ENCODE results near the gene CASP10.

Gene CASP10

DNA sequence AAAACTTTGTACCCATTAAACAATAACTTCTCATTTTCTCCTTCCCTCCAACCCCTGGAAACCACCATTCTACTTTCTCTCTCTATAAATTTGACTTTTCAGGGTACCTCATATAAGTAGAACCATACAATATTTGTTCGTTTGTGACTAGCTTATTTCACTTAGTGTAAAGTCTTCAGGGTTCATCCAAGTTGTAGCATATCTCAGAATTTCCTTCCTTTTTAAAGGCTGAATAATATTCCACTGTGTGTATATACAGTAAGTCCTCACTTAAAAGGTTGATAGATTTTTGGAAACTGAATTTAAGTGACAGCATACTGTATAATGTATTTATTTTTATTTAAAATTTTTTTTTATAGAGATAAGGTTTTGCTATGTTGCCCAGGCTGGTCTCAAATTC is 13.9 kb downstream of the CASP10 start:
- DNase-seq (ENCODE audit: low read depth) = no peak

DNA sequence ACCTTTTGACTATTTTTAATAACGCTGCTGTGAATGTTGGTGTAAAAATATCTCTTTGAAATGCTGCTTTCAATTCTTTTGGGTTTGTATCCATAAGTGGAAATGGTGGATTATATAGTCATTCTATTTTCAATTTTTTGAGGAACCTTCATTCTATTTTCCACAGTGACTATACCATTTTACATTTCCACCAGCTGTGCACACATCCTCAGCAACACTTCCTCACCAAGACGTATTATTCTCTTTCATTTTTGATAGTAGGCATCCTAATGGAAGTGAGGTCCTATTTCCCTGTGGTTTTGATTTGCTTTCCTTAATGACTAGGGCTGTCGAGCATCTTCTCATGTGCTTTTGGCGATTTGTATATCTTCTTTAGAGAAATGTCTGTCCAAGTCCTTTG is 14.8 kb downstream of the CASP10 start:
- no peak for DNase-seq (ENCODE audit: low read depth)

DNA sequence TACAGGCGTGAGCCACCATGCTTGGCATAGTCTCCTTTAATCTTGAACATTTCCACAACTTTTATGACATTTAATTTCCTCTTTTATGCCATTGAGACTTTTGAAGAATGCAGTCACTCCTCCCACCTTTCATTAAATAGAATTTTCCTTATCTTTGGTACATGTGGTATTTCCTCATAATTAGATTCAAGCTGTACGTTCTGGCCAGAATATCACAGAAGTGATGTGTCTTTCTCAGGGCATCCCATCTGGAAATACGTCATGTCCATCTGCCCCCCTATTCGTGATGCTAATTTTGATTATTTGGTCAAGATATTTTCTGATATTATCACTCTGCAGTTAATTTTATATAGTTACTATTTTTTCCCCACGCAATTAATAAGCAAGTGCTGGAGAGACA is 16.9 kb downstream of the CASP10 start:
- DNase-seq (ENCODE audit: low read depth) = no peak

- no peak for DNase-seq (ENCODE audit: low read depth)
Observed at GRCh38 chr2:201200345-201200744, 17.4 kb downstream of the CASP10 start.

- DNase-seq (ENCODE audit: low read depth) = no peak
Observed at GRCh38 chr2:201201371-201201770, 18.4 kb downstream of the CASP10 start.

DNA sequence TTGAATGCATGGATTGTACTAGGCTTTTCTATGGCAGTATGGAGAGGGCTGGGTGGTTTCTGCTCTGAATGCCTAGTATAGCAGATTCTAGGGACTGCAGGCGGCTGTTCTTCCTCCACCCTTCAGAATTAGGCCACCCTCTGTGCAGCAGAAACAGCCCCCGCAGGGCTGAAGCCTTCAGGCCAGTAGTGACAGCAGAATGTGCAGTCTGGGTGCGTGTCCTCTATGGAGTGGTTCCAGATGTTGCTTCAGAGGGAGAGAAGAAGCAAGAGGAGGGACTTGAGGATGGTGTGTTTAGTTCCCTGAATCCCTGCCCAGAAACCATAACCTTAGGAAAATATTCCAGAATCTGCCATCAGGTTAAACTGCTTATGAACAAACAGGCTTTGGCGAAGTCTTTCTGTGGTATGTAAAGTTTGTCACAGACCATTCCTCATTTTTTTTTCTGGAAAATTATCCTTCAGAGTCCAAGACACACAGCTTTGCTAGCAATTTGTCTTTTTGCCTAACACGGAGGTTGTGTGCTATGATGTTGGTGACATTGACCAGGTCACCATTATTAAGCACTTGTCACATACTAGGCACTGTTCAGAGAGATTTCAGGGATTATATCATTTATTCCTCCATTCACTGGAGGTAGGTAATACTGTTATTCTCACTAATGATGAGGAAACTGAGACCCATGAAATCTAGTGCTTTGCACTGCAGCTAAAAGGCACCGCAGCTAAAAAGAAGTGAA is 21.1 kb downstream of the CASP10 start:
- peak; percentile 82 for DNase-seq (ENCODE audit: low read depth)

DNA sequence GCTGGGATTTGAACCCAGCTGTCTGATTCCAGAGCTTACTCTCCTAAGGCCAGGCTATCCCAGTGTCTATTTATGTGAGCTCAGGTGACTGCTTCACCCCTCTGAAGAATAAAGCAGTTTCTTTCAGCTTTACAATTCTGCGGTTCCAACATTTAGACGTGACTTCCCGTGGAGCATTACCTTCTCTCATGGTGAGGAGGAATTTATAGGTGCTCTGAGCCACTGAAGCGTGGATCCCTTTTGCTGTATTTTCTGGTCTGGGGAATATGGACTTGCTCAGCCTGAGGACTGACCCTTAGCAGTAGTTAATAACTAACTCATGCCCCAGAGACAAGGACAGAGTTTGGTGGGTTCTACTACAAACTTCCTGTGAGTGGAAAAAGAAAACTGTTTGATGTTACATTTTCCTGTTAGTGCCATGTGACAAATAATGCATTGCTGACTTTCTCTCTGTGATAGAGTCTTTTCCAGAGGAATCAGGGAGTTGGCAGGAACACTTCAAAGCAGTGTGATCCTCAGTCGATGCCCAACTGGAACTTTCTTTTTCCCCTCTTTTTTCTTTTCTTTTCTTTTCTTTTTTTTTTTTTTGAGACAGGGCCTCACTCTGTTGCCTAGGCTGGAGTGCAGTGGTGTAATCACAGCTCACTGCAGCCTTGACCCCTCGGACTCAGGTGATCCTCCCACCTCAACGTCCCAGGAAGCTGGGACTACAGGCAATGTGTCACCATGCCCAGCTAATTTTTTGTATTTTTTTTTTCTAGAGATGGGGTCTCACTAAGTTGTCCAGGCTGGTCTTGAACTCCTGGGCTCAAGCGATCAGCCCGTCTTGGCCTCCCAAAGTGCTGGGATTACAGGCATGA is 21.9 kb downstream of the CASP10 start:
- no peak for DNase-seq (ENCODE audit: low read depth)

DNA sequence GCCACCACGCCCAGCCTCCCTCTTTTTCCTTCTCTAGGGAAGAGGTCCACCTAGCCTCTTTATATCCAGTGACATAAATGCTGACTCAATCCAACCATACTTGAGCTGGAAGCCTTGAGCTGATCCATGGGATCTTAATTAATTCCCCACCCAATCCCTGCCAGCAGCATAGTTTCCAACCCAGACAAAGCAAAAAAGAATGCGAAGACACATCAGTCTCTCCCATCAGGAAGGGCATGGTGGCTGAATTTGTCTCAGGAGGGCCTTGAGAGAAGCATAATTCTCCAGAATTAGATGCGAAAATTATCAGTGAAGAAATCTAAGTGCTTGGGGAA is 22.5 kb downstream of the CASP10 start:
- peak; percentile 45 for DNase-seq (ENCODE audit: low read depth)

DNA sequence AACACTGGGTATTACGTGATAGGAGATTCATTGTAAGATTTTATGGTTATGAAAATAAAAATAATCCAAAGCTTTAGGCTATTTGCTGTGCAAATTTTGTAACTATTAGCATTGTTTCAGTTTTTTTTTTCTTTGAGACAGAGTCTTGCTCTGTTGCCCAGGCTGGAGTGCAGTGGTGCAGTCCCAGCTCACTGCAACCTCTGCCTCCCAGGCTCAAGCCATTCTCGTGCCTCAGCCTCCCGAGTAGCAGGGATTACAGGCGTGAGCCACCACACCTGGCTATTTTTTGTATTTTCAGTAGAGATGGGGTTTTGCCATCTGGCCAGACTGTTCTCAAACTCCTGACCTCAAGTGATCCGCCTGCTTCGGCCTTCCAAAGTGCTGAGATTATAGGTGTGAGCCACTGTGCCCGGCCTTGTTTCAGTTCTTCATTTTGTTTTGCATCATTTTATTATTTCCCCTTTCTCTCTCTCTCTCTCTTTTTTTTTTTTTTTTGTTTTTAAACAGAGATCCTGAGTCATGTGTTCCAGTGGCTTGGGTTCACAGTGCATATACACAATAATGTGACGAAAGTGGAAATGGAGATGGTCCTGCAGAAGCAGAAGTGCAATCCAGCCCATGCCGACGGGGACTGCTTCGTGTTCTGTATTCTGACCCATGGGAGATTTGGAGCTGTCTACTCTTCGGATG is 25.8 kb downstream of the CASP10 start:
- DNase-seq (ENCODE audit: low read depth) = no peak

DNA sequence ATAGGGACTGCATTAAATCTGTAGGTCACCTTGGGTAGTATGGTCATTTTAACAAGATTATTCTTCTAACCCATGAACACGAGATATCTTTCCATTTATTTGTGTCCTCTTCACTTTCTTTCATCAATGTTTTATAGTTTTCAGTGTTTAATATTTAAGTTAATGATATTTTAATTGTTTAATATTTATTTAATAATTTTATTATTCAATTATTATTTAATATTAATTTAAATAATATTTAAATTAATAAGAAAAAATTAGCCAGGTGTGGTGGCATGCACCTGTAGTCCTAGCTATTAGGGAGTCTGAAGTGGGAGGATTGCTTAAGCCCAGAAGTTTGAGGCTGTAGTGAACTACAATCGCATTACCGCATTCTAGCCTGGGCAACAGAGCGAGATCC is 33.0 kb downstream of the CASP10 start:
- no peak for DNase-seq (ENCODE audit: low read depth)

GRCh38 chr2:201216918-201217317 is 34.0 kb downstream of the CASP10 start:
- DNase-seq (ENCODE audit: low read depth) = no peak

DNA sequence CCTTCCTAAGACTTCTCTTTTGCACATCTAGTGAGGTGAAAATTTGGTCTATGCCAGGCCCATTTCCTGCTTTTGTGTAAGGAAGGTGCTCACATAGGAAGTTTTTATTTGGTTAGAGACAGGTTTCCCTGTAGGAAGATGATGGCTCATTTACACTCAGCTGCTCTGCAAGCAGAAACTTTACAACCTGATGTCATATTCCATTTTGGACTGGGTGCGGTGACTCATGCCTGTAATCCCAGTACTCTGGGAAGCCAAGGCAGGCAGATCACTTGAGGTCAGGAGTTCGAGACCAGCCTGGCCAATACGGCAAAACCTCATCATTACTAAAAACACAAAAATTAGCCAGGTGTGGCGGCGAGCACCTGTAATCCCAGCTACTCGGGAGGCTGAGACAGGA is 35.8 kb downstream of the CASP10 start:
- DNase-seq (ENCODE audit: low read depth) = peak; percentile 39

DNA sequence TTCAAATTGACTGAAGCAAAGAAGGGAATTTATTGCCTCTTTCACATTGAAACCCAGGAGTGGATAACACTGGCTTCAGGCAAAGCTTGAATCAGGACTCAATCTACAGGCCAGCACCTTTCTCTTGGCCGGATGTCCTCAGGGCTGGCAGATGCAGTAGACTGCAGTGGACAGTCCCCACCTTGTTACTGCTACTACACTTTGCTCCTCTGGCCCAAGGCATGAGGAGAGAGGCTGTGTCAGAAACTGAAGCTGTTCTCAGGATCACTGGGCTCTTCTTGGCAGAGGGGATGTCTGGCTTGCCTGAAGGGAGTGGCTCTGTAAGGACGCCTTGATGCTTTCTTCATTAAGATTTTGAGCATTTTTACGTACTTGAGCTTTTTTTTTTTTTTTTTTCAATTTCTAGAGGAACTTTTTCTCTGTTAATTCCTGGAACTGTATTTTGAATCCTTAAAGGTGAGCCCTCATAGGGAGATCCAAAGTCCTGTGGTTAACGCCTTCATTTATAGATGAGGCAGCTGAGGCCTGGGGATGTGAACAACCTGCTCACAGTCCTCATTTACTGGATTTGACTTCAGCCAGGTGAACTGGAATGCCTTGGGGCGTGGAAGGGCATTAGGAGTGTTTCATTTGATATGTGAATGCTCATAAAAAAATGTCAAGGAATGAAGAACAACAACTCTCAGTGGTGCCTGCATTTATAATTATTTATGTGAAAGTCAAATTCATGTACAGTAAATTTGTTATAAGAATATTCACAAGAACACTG is 36.6 kb downstream of the CASP10 start:
- no peak for DNase-seq (ENCODE audit: low read depth)

DNA sequence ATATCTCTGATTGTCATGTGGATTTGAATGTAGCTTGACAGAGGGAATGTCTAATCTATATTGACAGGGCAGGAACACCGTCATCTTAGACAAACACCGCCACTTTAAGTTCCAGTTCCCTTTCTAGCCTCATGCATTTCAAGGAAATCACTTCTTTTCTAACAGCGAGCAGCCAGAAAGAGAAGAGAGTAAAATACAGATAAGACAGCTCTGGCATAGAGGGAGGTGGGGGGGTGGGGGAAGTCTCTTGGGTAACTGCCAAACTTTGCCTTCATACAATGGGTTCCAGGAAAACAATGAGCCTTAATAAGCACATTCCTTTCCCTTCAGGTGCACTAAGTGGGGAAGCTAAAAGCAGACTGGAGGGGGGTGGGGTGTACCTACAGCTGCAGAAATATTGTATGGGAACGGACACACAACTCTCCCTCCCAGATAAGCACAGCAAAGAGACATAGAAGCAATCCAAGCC is 37.2 kb downstream of the CASP10 start:
- DNase-seq (ENCODE audit: low read depth) = no peak

DNA sequence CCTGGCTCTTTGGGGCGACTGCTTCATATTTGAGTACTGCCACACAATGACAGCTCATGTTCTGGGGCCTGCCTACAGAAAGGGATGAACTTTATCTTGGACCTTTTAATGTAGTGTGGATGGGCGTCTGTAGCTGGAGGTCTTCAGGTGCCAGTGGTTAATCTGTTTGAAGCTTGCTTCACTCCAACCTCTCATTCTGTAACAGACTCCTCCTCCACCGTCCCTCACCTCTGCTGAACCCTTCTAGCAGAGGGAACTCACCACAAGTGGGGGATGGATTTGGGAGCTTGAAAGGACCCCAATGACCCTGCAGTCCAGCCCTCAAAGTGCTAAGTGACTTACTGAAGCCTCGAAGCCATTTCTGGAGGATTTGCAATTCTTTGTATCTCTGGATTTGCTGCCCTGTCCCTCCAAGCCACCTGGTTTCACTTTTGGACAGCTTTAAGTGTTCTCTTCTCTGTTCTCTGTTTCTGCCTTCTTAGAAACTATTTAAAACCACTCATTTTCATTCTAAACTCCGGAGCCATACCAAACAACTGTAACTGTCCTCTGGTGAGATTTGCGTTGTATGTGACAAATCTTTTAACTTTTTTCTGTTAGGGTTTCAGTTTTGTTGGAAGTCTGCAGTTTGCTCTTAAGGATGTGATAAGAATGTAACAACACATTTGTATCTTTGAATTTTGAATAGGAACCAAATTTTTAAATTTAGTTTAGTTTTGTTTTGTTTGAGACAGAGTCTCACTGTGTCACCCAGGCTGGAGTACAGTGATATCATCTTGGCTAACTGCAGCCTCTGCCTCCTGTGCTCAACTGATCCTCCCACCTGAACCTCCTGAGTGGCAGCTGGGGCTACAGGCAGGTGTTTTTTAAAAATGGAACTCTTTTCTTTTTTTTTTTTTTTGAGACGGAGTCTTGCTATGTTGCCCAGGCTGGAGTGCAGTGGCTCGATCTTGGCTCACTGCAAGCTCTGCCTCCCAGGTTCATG is 40.4 kb downstream of the CASP10 start:
- peak; percentile 19 for DNase-seq (ENCODE audit: low read depth)

DNA sequence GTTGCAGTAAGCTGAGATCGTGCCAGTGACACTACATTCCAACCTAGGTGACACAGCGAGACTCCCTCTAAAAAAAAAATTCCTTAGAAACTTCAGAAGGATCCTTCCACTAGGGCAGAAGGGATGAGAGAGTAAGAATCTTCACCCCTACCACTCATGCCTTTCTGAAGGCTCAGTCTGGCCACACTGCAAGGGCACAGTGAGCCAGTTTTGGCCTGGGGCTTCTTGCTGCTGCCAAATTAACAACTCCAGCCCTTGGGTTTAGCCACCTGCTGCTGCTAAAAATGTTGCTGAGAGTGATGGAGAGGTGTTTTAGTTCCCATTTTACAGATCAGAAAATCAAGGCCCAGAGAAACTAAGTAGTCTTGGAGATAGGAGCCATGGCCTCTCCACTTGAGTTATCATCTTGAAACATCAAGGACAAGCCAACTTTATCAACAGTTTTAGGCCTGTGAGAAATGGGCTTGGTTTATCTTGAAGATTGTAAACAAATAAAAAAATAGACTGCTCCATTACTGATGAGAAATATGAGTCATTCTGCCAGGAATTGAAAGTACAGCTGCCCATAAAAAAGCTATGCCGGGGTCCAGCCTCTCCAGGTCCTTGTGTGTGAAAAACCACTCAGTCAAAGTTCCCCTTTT is 45.5 kb downstream of the CASP10 start:
- peak; percentile 66 for DNase-seq (ENCODE audit: low read depth)

DNA sequence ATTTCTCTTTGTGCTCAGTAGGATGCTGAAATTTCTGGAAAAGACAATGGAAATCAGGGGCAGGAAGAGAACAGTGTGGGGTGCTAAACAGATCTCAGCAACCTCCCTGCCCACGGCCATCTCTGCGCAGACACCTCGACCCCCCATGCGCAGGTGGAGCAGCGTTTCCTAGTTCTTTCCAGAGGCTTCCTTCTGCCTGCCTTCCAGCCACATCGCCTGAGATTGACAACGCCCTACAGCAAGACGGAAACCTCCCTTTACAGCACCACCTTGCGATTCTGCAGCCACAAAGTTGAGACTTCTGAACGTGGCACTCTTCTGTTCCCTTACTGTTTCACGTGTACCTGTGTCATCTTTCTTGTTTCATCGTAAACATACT is 46.0 kb downstream of the CASP10 start:
- DNase-seq (ENCODE audit: low read depth) = no peak

GRCh38 chr2:201231781-201232466 is 49.0 kb downstream of the CASP10 start:
- DNase-seq (ENCODE audit: low read depth) = peak; percentile 93

GRCh38 chr2:201232467-201232815 is 49.5 kb downstream of the CASP10 start:
- DNase-seq (ENCODE audit: low read depth) = no peak
